Activated CD4-positive, alpha-beta T cell treated with anti-CD3 and anti-CD28 coated beads, Interleukin-2, Interleukin-4, amounts not matched to agents 100 ng/mL and 50 ng/mL, durations not matched to agents 16 hours and 8 hours (primary cell): ENCODE results near the gene FNBP1L.

Experiments
- DNase-seq: peaks from one replicate; pipeline ENCODE4 v3.0.0-alpha.2; 2020; ENCODE audit warnings: low spot score

The FNBP1L gene

GRCh38 chr1:93592551-93592949 lies 144.6 kb downstream of the FNBP1L start:
- no peak for DNase-seq

GRCh38 chr1:93593854-93594602 lies 146.1 kb downstream of the FNBP1L start:
- DNase-seq = no peak

- DNase-seq = no peak
These were observed 146.6 kb downstream of the FNBP1L start for GRCh38 chr1:93594603-93594880.

- no peak for DNase-seq
These were observed 147.3 kb downstream of the FNBP1L start for GRCh38 chr1:93595266-93595665.

- DNase-seq = no peak
These were observed 147.8 kb downstream of the FNBP1L start for GRCh38 chr1:93595743-93596142.

- DNase-seq = no peak
These were observed 148.6 kb downstream of the FNBP1L start for GRCh38 chr1:93596329-93597089.

- DNase-seq = no peak
These were observed 149.8 kb downstream of the FNBP1L start for GRCh38 chr1:93597709-93598108.

- DNase-seq = no peak
These were observed 150.5 kb downstream of the FNBP1L start for GRCh38 chr1:93598396-93598795.

- no peak for DNase-seq
These were observed 151.0 kb downstream of the FNBP1L start for GRCh38 chr1:93598861-93599439.

GRCh38 chr1:93599479-93599878 lies 151.6 kb downstream of the FNBP1L start:
- DNase-seq = no peak

- no peak for DNase-seq
These were observed 152.7 kb downstream of the FNBP1L start for GRCh38 chr1:93600663-93601062.

- no peak for DNase-seq
These were observed 153.8 kb downstream of the FNBP1L start for GRCh38 chr1:93601686-93602085.

GRCh38 chr1:93602101-93602500 lies 154.2 kb downstream of the FNBP1L start:
- no peak for DNase-seq

- no peak for DNase-seq
These were observed 155.2 kb downstream of the FNBP1L start for GRCh38 chr1:93603106-93603505.

- DNase-seq = no peak
These were observed 155.7 kb downstream of the FNBP1L start for GRCh38 chr1:93603601-93604000.
